ENCODE measurements around the gene MEG3.
"Not testable (repeated sequence)": the region's sequence is repeated elsewhere in the genome, so short reads cannot be mapped to it uniquely, and the experiment has no call there.

Gene MEG3

DNA sequence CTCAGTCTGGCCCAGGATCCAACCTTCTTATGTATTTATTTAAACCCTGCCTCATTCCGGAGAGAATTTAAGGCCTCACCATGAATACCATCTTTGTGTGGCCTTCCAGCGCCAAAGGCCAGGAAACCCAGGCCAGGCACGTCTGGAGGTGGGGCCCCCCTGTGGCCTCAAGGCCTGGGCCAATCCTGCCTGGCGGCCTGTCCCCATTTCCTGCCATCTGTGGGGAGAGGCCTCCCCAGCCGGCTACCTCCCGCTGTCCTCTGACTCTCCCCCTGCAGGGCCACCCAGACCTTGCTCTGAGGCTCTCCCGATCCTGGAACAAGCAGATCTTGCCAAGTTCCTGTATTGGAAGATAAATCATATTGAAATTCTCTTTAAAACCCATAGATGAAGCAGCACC, 37.4 kb upstream of the MEG3 start:
- in situ Hi-C loops (cut with HindIII; ENCODE audit: low sequenced_read_pairs), result loop anchor here (5.0 kb wide), 1 partner anchor 66 kb away; no protein-coding TSS in a partner anchor

- in situ Hi-C loops (cut with HindIII; ENCODE audit: low sequenced_read_pairs), result loop anchor here (5.0 kb wide), 1 partner anchor 67 kb away; no protein-coding TSS in a partner anchor
Observed at GRCh38 chr14:100788942-100789341, 37.0 kb upstream of the MEG3 start.

GRCh38 chr14:100789460-100790417, 36.2 kb upstream of the MEG3 start:
- in situ Hi-C loops (cut with HindIII; ENCODE audit: low sequenced_read_pairs), result loop anchor here (5.0 kb wide), 1 partner anchor 67 kb away; no protein-coding TSS in a partner anchor

DNA sequence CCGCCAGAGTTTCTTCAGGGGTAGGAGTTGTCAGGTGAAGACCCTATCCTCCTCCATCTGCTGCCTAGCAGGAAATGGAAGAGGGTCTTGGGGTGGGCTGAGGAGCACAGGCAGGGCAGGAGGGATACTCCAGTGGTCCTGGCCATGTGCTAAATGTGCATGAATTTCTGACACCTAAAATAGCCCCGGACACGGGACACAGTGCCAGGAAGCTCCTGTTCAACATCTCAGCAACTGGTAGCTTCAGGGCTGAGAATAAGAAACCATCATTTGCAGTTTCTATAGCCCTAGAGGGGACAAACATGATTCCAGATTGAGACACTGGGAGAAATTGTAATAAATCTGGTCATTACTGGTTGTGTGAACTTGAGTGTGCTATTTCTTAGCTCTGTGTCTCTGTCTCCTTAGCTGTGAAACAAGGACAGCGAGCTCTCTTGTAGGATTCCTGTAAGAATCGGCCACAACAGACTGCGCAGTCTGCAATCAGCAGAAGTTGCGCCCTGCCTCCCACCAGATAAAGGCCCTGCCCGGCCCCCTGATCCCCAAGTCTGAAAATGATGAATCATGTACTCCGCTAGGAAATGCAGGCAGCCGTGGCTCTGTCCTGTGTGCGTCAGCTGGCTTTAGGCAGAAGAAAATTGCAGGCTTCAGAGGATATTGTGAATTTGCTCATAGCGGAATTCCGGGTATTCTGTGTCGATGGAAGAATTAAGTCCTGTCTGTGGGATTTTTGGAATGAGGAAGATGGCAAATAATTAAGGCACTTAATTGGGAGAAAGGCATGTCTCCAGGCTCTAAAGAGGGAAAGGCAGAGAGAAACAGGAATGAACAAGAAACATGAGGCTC, 35.2 kb upstream of the MEG3 start:
- in situ Hi-C loops (cut with HindIII; ENCODE audit: low sequenced_read_pairs), result no loop called here

- in situ Hi-C loops (cut with HindIII; ENCODE audit: low sequenced_read_pairs), result no loop called here
Observed at GRCh38 chr14:100791348-100791735, 34.6 kb upstream of the MEG3 start.

DNA sequence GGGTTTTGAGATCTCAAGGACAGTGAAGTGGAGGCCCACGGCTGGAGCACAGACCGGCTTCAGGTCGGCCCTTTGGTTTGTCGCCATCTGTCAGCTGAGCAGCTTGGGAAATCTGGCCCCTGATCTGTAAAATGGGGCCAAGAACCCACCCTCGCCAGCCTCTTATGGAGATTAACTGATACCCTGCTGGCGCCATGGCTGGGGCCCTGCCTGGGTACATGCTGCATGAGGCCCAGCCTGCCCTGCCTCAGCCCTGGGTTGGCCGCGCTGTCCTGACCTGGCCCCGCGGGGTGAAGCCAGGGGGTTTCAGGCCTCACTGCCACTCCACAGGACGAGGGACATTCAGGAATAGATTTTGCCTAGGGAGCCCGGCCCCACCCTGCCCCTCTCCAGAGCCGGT, 33.9 kb upstream of the MEG3 start:
- in situ Hi-C loops (cut with HindIII; ENCODE audit: low sequenced_read_pairs), result no loop called here

DNA sequence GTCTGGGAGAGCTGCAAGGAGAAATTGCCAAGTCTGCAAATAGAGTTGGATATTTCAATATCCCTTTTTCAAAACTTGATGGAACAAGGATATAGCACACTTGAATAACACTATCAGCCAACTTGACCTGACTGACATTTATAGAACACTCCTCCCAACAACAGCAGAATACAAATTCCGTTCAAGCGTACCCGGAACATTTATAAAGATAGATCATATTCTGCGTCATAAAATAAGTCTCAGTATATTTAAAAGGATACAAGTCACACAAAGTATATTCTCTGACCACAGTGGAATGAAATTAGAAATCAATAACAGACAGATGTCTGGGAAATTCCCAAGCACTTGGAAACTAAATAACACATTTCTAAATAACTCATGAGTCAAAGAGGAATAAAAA, 29.0 kb upstream of the MEG3 start:
- in situ Hi-C loops (cut with HindIII; ENCODE audit: low sequenced_read_pairs), result no loop called here

DNA sequence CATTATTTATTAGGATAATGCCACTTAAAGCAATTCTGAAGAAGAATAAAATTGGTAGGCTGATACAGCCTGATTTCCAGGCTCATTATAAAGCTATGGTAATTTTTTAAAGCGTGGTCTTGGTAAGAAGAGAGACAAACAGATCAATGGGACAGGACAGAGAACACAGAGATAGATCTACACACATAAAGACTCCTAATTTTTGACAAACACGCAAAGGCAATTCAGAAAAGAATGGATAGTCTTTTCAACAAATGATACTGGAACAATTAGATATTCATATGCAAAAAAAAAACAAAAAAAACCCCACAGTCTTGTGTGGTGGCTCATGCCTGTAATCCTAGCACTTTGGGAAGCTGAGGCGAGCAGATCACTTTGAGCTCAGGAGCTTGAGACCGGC, 25.9 kb upstream of the MEG3 start:
- in situ Hi-C loops (cut with HindIII; ENCODE audit: low sequenced_read_pairs), result no loop called here

GRCh38 chr14:100801433-100801832, 24.5 kb upstream of the MEG3 start:
- in situ Hi-C loops (cut with HindIII; ENCODE audit: low sequenced_read_pairs), result not testable (repeated sequence)

GRCh38 chr14:100802179-100802578, 23.7 kb upstream of the MEG3 start:
- in situ Hi-C loops (cut with HindIII; ENCODE audit: low sequenced_read_pairs), result no loop called here

DNA sequence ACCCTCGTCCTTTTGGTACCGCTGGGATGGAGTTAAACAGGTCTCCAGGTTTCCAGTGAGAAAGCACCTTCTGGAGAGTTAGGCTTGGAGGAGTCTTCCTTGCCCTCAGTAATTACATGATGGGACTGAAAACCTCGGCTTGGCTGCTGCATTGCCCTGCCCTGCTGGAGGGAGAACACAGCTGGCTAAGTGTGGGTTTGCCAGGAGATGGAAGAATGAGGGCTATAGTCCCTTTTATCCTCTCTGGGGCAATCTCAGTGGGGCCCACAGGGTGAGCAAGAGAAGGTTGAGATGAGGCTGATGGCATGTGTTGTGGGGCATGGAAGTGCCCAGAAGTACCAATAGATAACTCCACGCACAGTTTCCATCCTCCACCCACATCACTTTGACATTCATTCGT, 23.2 kb upstream of the MEG3 start:
- in situ Hi-C loops (cut with HindIII; ENCODE audit: low sequenced_read_pairs), result no loop called here

- in situ Hi-C loops (cut with HindIII; ENCODE audit: low sequenced_read_pairs), result no loop called here
Observed at GRCh38 chr14:100803226-100803625, 22.7 kb upstream of the MEG3 start.

DNA sequence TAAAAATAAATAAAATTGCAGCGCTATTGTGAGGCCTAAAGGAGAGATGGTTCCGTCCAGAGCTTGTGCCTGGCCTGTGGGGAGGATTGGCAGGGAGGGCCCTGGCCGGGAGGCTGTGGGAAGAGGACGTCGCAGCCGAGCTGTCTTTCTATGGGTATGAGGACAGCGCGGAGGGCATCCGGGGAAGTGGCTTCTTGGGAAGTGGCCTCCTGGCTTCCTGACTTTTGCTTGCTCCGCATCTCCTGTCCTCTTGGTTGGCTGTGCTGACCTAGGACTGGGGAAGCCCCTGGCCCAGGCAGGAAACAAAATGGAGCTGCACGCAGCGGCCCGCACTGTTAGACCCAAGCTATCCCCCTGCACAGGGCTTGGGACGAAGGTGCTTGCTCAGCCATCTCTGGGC, 22.2 kb upstream of the MEG3 start:
- in situ Hi-C loops (cut with HindIII; ENCODE audit: low sequenced_read_pairs), result no loop called here

GRCh38 chr14:100804138-100804537, 21.8 kb upstream of the MEG3 start:
- in situ Hi-C loops (cut with HindIII; ENCODE audit: low sequenced_read_pairs), result no loop called here

DNA sequence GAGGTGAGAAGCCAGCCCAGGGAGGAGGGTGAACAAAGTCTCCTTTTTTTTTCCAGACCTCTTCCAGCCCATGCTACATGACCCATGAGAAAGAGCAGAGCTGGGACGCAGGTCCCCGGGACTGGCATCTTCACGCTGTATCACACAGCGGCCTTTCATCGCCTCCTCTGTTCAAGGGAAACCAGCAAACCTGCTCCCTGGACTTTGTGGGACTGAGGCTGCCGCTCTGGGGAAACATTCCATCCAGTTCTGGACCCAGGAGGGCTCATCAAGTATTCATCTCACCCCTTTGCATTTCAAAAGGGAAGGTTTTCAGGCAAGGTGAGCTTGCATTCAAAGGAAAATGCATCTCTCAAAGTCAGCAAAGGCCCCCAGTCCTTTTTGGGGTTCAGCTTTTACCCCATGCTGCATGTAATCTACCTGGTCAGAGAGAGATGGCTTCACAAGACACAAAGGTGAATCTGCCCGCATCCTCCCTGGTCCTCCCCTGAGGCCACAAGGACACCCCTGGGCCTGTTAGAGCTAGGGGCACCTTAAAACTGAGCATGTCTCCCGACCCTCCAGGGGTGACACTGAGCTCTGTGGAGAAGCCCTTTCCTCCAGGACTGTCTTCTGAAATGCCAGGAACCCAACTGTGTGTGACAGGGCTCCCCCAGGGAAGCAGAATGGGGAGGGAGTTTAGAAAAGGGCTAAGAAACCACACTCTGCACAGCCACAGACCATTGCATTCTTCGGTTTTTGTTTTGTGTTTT, 21.2 kb upstream of the MEG3 start:
- in situ Hi-C loops (cut with HindIII; ENCODE audit: low sequenced_read_pairs), result no loop called here

- in situ Hi-C loops (cut with HindIII; ENCODE audit: low sequenced_read_pairs), result no loop called here
Observed at GRCh38 chr14:100806386-100806785, 19.5 kb upstream of the MEG3 start.

DNA sequence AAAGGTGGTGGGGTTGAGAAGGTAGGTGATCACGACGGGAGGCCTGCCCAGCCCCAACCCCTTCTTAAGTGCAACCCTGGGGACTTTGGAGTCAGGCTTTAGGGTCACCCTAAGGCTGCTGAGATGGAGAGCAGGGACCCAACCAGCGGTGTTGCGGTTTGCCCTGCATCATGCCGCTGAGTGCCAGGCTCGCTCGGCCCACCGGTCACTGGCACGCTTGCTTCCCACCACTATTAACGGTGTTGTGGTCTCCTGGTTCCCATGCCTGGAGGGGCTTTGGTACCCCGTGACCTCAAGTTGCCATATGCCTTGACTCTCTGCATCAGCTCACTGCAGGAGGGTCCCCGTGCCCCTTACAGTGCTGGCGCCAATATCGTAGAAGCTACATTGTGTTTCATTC, 18.4 kb upstream of the MEG3 start:
- in situ Hi-C loops (cut with HindIII; ENCODE audit: low sequenced_read_pairs), result no loop called here

- in situ Hi-C loops (cut with HindIII; ENCODE audit: low sequenced_read_pairs), result no loop called here
Observed at GRCh38 chr14:100807979-100808734, 17.8 kb upstream of the MEG3 start.

DNA sequence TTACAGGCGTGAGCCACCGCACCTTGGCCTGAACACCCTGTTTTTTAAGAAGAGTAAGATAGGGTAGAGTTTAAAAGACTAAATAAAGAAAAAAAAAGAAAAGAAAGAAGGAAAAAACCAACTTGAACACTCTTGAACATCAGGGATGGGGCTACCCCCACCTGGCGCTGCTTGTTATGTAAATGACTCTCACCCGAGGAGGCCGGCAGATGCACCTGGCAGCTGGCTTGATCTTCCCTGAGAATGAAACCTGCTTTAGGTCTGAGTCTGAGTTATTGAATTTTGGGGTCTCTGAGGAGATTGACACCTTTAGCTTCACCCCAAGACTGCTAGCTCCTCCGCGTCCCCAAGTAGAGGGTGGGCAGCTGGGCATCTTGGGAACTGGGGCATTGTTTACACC, 15.5 kb upstream of the MEG3 start:
- in situ Hi-C loops (cut with HindIII; ENCODE audit: low sequenced_read_pairs), result no loop called here

- in situ Hi-C loops (cut with HindIII; ENCODE audit: low sequenced_read_pairs), result no loop called here
Observed at GRCh38 chr14:100810861-100811461, 15.0 kb upstream of the MEG3 start.

Data from endothelial cell of hepatic sinusoid (primary cell).